Astrocyte (in vitro differentiated cells and primary cell): ENCODE results near the gene FAM181B. TPM values are rescaled to one million over a fixed set of nuclear protein-coding genes. Genes with fewer than 3 reads are reported as not detected.

Experiments used
- DNase-seq: peaks from one replicate; pipeline ENCODE4 v3.0.0-alpha.2; 2010; ENCODE audit warnings: low read depth
- FAIRE-seq: peaks from 2 replicates; lab custom pipeline; 2011; peaks lifted over from hg19 to GRCh38; lab: Jason Lieb, UNC
- H2AFZ ChIP-seq: 2 replicates; pipeline ENCODE4 v1.6.0; 2012; ENCODE audit warnings: low read depth, low read length, inconsistent platforms
- H3K27ac ChIP-seq: 2 replicates; pipeline ENCODE4 v1.5.1; 2011; ENCODE audit warnings: low read depth, low read length, inconsistent platforms
- H3K27me3 ChIP-seq: 2 replicates; pipeline ENCODE4 v1.6.0; 2011; ENCODE audit warnings: low read length, inconsistent platforms; ENCODE audit not compliant: insufficient read depth
- H3K36me3 ChIP-seq: 2 replicates; pipeline ENCODE4 v1.5.1; 2011; ENCODE audit warnings: low read length, inconsistent platforms; ENCODE audit not compliant: insufficient read depth
- H3K4me1 ChIP-seq: 2 replicates; pipeline ENCODE4 v1.5.1; 2011; ENCODE audit warnings: low read length, inconsistent platforms; ENCODE audit not compliant: insufficient read depth
- H3K4me2 ChIP-seq: 2 replicates; pipeline ENCODE4 v1.6.0; 2012; ENCODE audit warnings: low read length, inconsistent platforms
- H3K4me3 ChIP-seq: 2 replicates; pipeline ENCODE4 v1.5.1; 2011; ENCODE audit warnings: low read depth, mild to moderate bottlenecking, low read length, inconsistent platforms; ENCODE audit not compliant: insufficient read depth
- H3K79me2 ChIP-seq: 2 replicates; pipeline ENCODE4 v1.6.0; 2012; ENCODE audit warnings: mild to moderate bottlenecking, low read length, inconsistent platforms; ENCODE audit not compliant: insufficient read depth
- H3K9ac ChIP-seq: 2 replicates; pipeline ENCODE4 v1.6.0; 2012; ENCODE audit warnings: mild to moderate bottlenecking, low read length, inconsistent platforms
- H3K9me3 ChIP-seq: 2 replicates; pipeline ENCODE4 v1.5.1; 2012; ENCODE audit warnings: low read depth, mild to moderate bottlenecking, low read length, inconsistent platforms; ENCODE audit not compliant: insufficient read depth
- H4K20me1 ChIP-seq: 2 replicates; pipeline ENCODE4 v1.6.0; 2012; ENCODE audit warnings: low read length, inconsistent platforms; ENCODE audit not compliant: insufficient read depth
- H3K27ac Mint-ChIP-seq: one replicate; pipeline ENCODE4 v1.8.0; 2021; ENCODE audit warnings: mild to moderate bottlenecking, mixed read lengths; ENCODE audit not compliant: unreplicated experiment
- H3K27me3 Mint-ChIP-seq: one replicate; pipeline ENCODE4 v1.8.0; 2021; ENCODE audit warnings: low read depth, mixed read lengths; ENCODE audit not compliant: unreplicated experiment
- H3K36me3 Mint-ChIP-seq: one replicate; pipeline ENCODE4 v1.8.0; 2021; ENCODE audit warnings: low read depth, mixed read lengths; ENCODE audit not compliant: unreplicated experiment
- H3K4me1 Mint-ChIP-seq: one replicate; pipeline ENCODE4 v1.8.0; 2021; ENCODE audit warnings: low read depth, mixed read lengths; ENCODE audit not compliant: unreplicated experiment
- H3K4me3 Mint-ChIP-seq: one replicate; pipeline ENCODE4 v1.8.0; 2021; ENCODE audit warnings: mild to moderate bottlenecking, moderate library complexity, mixed read lengths; ENCODE audit not compliant: unreplicated experiment
- H3K9me3 Mint-ChIP-seq: one replicate; pipeline ENCODE4 v1.8.0; 2021; ENCODE audit warnings: mild to moderate bottlenecking, mixed read lengths; ENCODE audit not compliant: unreplicated experiment
- CTCF ChIP-seq: IDR thresholded peaks from 2 replicates; pipeline ENCODE4 v1.5.1; 2011; ENCODE audit warnings: low read depth, mild to moderate bottlenecking, inconsistent platforms, low read length, moderate library complexity; ENCODE audit not compliant: insufficient read depth
- EZH2 ChIP-seq: IDR thresholded peaks from 2 replicates; pipeline ENCODE4 v1.6.1; 2012; ENCODE audit warnings: mild to moderate bottlenecking, low read length, inconsistent platforms; ENCODE audit not compliant: insufficient read depth
- total RNA-seq: library from RNA; stranded (reverse); gene quantifications from 2 replicates; pipeline ENCODE4 v1.2.1, GENCODE V29; 2021

The FAM181B gene
- total RNA-seq, 1 donor from 2014 or later = 0.11 TPM

- no peak for TF ChIP-seq CTCF
- peak; percentile 81 for TF ChIP-seq EZH2
- no peak overlapping the region for H3K27ac ChIP-seq
- Mint-ChIP-seq H3K9me3 (peaks cover 8% of the 10 kb centered on the region), H3K4me3 (peak overlapping the region; percentile 45), H3K27me3 (peaks cover 34% of the 10 kb centered on the region), H3K27ac (no peak overlapping the region), H3K36me3 (no peaks in the 10 kb centered on the region), H3K4me1 (no peaks in the 10 kb centered on the region)
- H3K36me3 ChIP-seq = no peaks in the 10 kb centered on the region
- H3K9me3 ChIP-seq = no peaks in the 10 kb centered on the region
- no peak overlapping the region for H2AFZ ChIP-seq
- H4K20me1 ChIP-seq = no peaks in the 10 kb centered on the region
- no peak for FAIRE-seq
- H3K79me2 ChIP-seq = no peaks in the 10 kb centered on the region
- no peak overlapping the region for H3K9ac ChIP-seq
- no peak overlapping the region for H3K4me2 ChIP-seq
- H3K4me3 ChIP-seq = no peak overlapping the region
- DNase-seq = no peak
- peaks cover 57% of the 10 kb centered on the region for H3K27me3 ChIP-seq
- no peaks in the 10 kb centered on the region for H3K4me1 ChIP-seq
Measured at GRCh38 chr11:82732348-82732733, 1.3 kb downstream of the FAM181B start.

- Histone ChIP-seq H3K79me2 (no peaks in the 10 kb centered on the region), H3K9me3 (no peaks in the 10 kb centered on the region), H3K27ac (no peak overlapping the region), H3K4me1 (no peaks in the 10 kb centered on the region), H3K4me3 (no peak overlapping the region), H4K20me1 (no peaks in the 10 kb centered on the region), H3K36me3 (no peaks in the 10 kb centered on the region), H3K27me3 (peaks cover 52% of the 10 kb centered on the region), H3K9ac (no peak overlapping the region), H3K4me2 (no peak overlapping the region), H2AFZ (no peak overlapping the region)
- H3K9me3 Mint-ChIP-seq = peaks cover 8% of the 10 kb centered on the region
- no peak for FAIRE-seq
- H3K27me3 Mint-ChIP-seq = peaks cover 37% of the 10 kb centered on the region
- H3K27ac Mint-ChIP-seq = no peak overlapping the region
- no peak for DNase-seq
- no peaks in the 10 kb centered on the region for H3K36me3 Mint-ChIP-seq
- TF ChIP-seq CTCF = no peak
- TF ChIP-seq EZH2 = no peak
- peak overlapping the region; percentile 45 for H3K4me3 Mint-ChIP-seq
- H3K4me1 Mint-ChIP-seq = no peaks in the 10 kb centered on the region
Measured at GRCh38 chr11:82731691-82732277, 1.9 kb downstream of the FAM181B start.

GRCh38 chr11:82730754-82731153 is 2.9 kb downstream of the FAM181B start:
- peaks cover 8% of the 10 kb centered on the region for H3K9me3 Mint-ChIP-seq
- no peaks in the 10 kb centered on the region for H3K36me3 Mint-ChIP-seq
- peaks cover 49% of the 10 kb centered on the region for H3K27me3 ChIP-seq
- H3K27ac Mint-ChIP-seq = no peak overlapping the region
- H3K4me1 Mint-ChIP-seq = no peaks in the 10 kb centered on the region
- no peaks in the 10 kb centered on the region for H3K36me3 ChIP-seq
- FAIRE-seq (no peak), DNase-seq (no peak)
- H3K9me3 ChIP-seq = no peaks in the 10 kb centered on the region
- no peaks in the 10 kb centered on the region for H3K4me1 ChIP-seq
- no peak for TF ChIP-seq EZH2
- H3K4me3 ChIP-seq = no peak overlapping the region
- H3K27me3 Mint-ChIP-seq = peaks cover 40% of the 10 kb centered on the region
- H3K27ac ChIP-seq = no peak overlapping the region
- H4K20me1 ChIP-seq = no peaks in the 10 kb centered on the region
- no peak overlapping the region for H3K4me2 ChIP-seq
- no peak overlapping the region for H3K9ac ChIP-seq
- H3K4me3 Mint-ChIP-seq = no peak overlapping the region
- H2AFZ ChIP-seq = no peak overlapping the region
- H3K79me2 ChIP-seq = no peaks in the 10 kb centered on the region
